SK-N-SH (cell line): Measurements from ENCODE around the gene MYDGF. TPM values are rescaled to one million over a fixed set of nuclear protein-coding genes. Genes with fewer than 3 reads are reported as not detected.

Experiments used
- CTCF ChIA-PET: fragments of 300-600, 350-600 bp; formaldehyde crosslinking; extraction: SDS; loops from one replicate; lab custom pipeline; 2021; lab: Yijun Ruan, JAX
- POLR2A ChIA-PET: fragments of 350-600 bp; sonication (Branson Sonifier 250); formaldehyde crosslinking; extraction: SDS; loops from one replicate; lab custom pipeline; 2020; ENCODE audit warnings: antibody characterized with exemption, inconsistent platforms; lab: Yijun Ruan, JAX
- DNase-seq: peaks from one replicate; pipeline ENCODE4 v3.0.0; 2012
- H2AFZ ChIP-seq: fragments of 200-600 bp; sonication (generic); 2 replicates; pipeline ENCODE4 v1.8.1; 2016; ENCODE audit warnings: antibody characterized with exemption, mild to moderate bottlenecking, low read depth
- H3F3A ChIP-seq: fragments of 200-600 bp; sonication (generic); replicated peaks from 2 replicates; pipeline ENCODE3; 2016; ENCODE audit warnings: antibody characterized with exemption, mild to moderate bottlenecking; ENCODE audit not compliant: insufficient read depth
- H3K27ac ChIP-seq, 2 experiments: fragments of 200-500 bp in 1 of 2; fragments of 200-600 bp in 1 of 2; sonication (Bioruptor generic) in 1 of 2; sonication (generic), shearing (Covaris generic) in 1 of 2; 2 replicates each; pipeline versions ENCODE4 v1.5.1 to v1.6.1; 2014 to 2016; ENCODE audit warnings: low read depth in 2 of 2, inconsistent platforms in 1 of 2, low read length in 1 of 2, mild to moderate bottlenecking in 1 of 2, mixed read lengths in 1 of 2
- H3K27me3 ChIP-seq: fragments of 200-600 bp; sonication (generic), shearing (Covaris generic); 2 replicates; pipeline ENCODE4 v1.6.1; 2016; ENCODE audit warnings: mixed run types; ENCODE audit not compliant: insufficient read depth
- H3K36me3 ChIP-seq, 2 experiments: fragments of 200-500 bp in 1 of 2; fragments of 200-600 bp in 1 of 2; sonication (Bioruptor generic) in 1 of 2; sonication (generic) in 1 of 2; replicated peaks in 1 of 2; 2 replicates each; pipeline versions ENCODE3 to v1.5.1; 2014 to 2016; ENCODE audit warnings: low read length in 1 of 2, mild to moderate bottlenecking in 1 of 2; ENCODE audit not compliant: insufficient read depth in 2 of 2, control insufficient read depth in 1 of 2
- H3K4me1 ChIP-seq, 2 experiments: fragments of 200-500 bp in 1 of 2; fragments of 200-600 bp in 1 of 2; sonication (Bioruptor generic) in 1 of 2; sonication (generic), shearing (Covaris generic) in 1 of 2; 2 replicates each; pipeline versions ENCODE4 v1.5.1 to v1.6.1; 2014 to 2016; ENCODE audit warnings: low read depth in 1 of 2, low read length in 1 of 2, mixed run types in 1 of 2; ENCODE audit not compliant: insufficient read depth in 2 of 2, control insufficient read depth in 1 of 2
- H3K4me2 ChIP-seq: fragments of 200-600 bp; sonication (generic), shearing (Covaris generic); 2 replicates; pipeline ENCODE4 v1.6.1; 2017; ENCODE audit warnings: mixed run types
- H3K4me3 ChIP-seq, 2 experiments: fragments of 200-500 bp in 1 of 2; fragments of 200-600 bp in 1 of 2; sonication (Bioruptor generic) in 1 of 2; sonication (generic), shearing (Covaris generic) in 1 of 2; 2 replicates each; pipeline versions ENCODE4 v1.5.1 to v1.8.1; 2014 to 2016; ENCODE audit warnings: low read depth in 2 of 2, inconsistent platforms in 1 of 2, low read length in 1 of 2, mild to moderate bottlenecking in 1 of 2, mixed read lengths in 1 of 2, moderate library complexity in 1 of 2
- H3K79me2 ChIP-seq: fragments of 200-600 bp; sonication (generic); 2 replicates; pipeline ENCODE4 v1.8.1; 2017; ENCODE audit warnings: mild to moderate bottlenecking; ENCODE audit not compliant: insufficient read depth
- H3K9ac ChIP-seq: fragments of 200-600 bp; sonication (generic); 2 replicates; pipeline ENCODE4 v1.6.1; 2017; ENCODE audit warnings: mixed run types
- H3K9me2 ChIP-seq: fragments of 200-600 bp; sonication (generic); 2 replicates; pipeline ENCODE4 v1.6.1; 2017; ENCODE audit warnings: mixed run types
- H3K9me3 ChIP-seq: fragments of 200-600 bp; sonication (generic); 2 replicates; pipeline ENCODE4 v1.6.1; 2017; ENCODE audit warnings: mixed run types, mild to moderate bottlenecking, moderate library complexity
- H4K20me1 ChIP-seq: fragments of 200-600 bp; sonication (generic); 2 replicates; pipeline ENCODE4 v1.6.1; 2017; ENCODE audit warnings: mild to moderate bottlenecking, mixed run types; ENCODE audit not compliant: insufficient read depth
- CHD2 ChIP-seq: fragments of 150-350 bp; IDR thresholded peaks from 2 replicates; pipeline ENCODE4 v1.6.1; 2018; ENCODE audit warnings: low read length; ENCODE audit not compliant: partially characterized antibody
- ELF1 ChIP-seq: IDR thresholded peaks from 2 replicates; pipeline ENCODE4 v1.4.0; 2012
- FOSL2 ChIP-seq: IDR thresholded peaks from 2 replicates; pipeline ENCODE4 v1.4.0; 2012; ENCODE audit warnings: low read depth, mild to moderate bottlenecking, moderate library complexity, borderline replicate concordance
- FOXM1 ChIP-seq: IDR thresholded peaks from 2 replicates; pipeline ENCODE4 v1.4.0; 2012; ENCODE audit warnings: low read depth, mild to moderate bottlenecking
- GATA2 ChIP-seq: sonication (generic); formaldehyde crosslinking; IDR thresholded peaks from 2 replicates; pipeline ENCODE4 v1.5.0; 2020; ENCODE audit warnings: mild to moderate bottlenecking, missing genetic modification reagents
- JUND ChIP-seq: IDR thresholded peaks from 2 replicates; pipeline ENCODE4 v1.4.0; 2012
- MEF2A ChIP-seq: IDR thresholded peaks from 2 replicates; pipeline ENCODE4 v1.4.0; 2012; ENCODE audit warnings: low read depth, borderline replicate concordance
- PBX3 ChIP-seq: IDR thresholded peaks from 2 replicates; pipeline ENCODE4; 2012
- POLR2AphosphoS5 ChIP-seq: IDR thresholded peaks from 2 replicates; pipeline ENCODE4 v1.6.1; 2012; ENCODE audit warnings: low read depth, low read length
- RAD21 ChIP-seq: IDR thresholded peaks from 2 replicates; pipeline ENCODE4 v1.6.1; 2012; ENCODE audit warnings: mild to moderate bottlenecking, low read length
- REST ChIP-seq: IDR thresholded peaks from 2 replicates; pipeline ENCODE4 v1.6.1; 2012; ENCODE audit warnings: mild to moderate bottlenecking, low read depth, low read length, moderate library complexity
- RFX5 ChIP-seq: IDR thresholded peaks from 2 replicates; pipeline ENCODE4 v1.6.1; 2012; ENCODE audit warnings: mild to moderate bottlenecking, improper control_type of control experiment, low read length
- RXRA ChIP-seq: IDR thresholded peaks from 2 replicates; pipeline ENCODE4 v1.4.0; 2012; ENCODE audit warnings: low read depth, mild to moderate bottlenecking, borderline replicate concordance
- TAF1 ChIP-seq: IDR thresholded peaks from 2 replicates; pipeline ENCODE4 v1.6.1; 2012; ENCODE audit warnings: low read depth, mild to moderate bottlenecking, low read length, moderate library complexity, borderline replicate concordance
- TCF12 ChIP-seq: IDR thresholded peaks from 2 replicates; pipeline ENCODE4 v1.4.0; 2012
- WGBS: methylation state at CpG from one replicate; pipeline ENCODE4 v1.1.6; 2017; ENCODE audit warnings: low lambda C conversion rate; 5-methylcytosine and 5-hydroxymethylcytosine counted together
- polyA plus RNA-seq, 3 experiments: library from polyadenylated mRNA; depleted of rRNA; stranded (reverse); fragments of >200 nt; gene quantifications; 2 replicates each; pipeline ENCODE4 v1.2.3, GENCODE V29; 2012
- TF ChIP-seq, protein P1 (sequence below): fragments of 150-350 bp; IDR thresholded peaks from 2 replicates; pipeline ENCODE4 v1.6.1; 2016; ENCODE audit warnings: mild to moderate bottlenecking, low read depth, low read length
- TF ChIP-seq, protein P2 (sequence below): IDR thresholded peaks from 2 replicates; pipeline ENCODE4 v1.4.0; 2012; ENCODE audit warnings: low read depth, borderline replicate concordance
- TF ChIP-seq, protein P3 (sequence below): IDR thresholded peaks from 2 replicates; pipeline ENCODE4 v1.4.0; 2012; ENCODE audit warnings: low read depth

Gene MYDGF
- polyA plus RNA-seq, 1 of the 3 experiments (the other 2 are of a cell fraction): 312 TPM

DNA sequence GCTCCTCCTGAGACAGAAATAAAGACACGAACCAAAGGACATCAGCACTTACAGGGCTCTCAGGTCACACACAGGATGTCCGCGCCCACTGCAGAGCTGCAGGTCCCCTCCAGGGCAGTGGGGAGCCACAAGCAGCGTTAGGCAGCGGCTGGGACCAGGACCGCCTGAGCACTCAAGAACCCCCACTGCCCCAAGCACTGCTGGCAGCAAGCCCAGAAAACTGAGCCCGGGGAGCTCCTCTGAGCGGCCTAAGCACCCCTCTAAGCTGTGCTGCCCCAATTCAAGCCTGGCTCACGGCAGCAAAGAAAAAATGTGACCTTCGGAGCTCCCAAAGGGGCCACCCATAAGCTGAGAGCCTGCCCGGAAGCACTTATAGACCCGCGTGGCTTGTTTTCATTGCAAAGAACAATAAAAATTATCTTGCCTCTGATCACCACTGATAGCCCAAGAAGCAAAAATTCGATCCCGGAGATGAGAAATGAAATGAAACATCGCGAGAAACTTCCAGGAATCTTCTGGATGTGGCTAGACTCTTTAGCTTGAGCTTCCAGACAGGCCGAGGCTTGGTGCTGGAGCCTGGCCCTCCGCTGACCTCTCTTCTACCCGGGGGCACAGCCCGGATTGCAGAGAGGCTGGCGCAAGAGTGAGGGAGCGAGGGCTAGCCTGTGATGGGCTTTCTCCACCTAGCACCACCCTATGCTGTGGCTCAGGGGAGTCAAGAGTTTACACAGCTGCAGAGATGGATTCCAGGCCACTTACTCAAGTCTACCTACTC lies 47.2 kb upstream of the MYDGF start:
- H3K4me3 ChIP-seq: no peak overlapping the region
- peak overlapping the region in 1 of 2 experiments; percentile 55; a peak in 2 of 4 replicates for H3K27ac ChIP-seq
- TF ChIP-seq POLR2AphosphoS5 (no peak), TCF12 (0 out of 2 replicates have a peak, but pooled peaks have one; percentile 13)
- peaks cover 74% of the 10 kb centered on the region for H3K79me2 ChIP-seq
- DNase-seq: peak; percentile 42
- POLR2A ChIA-PET: no interaction called here
- H3K4me1 ChIP-seq: peaks cover 7 to 33% of the 10 kb centered on the region in 2 experiments; a peak in 3 of 4 replicates
- H3K9ac ChIP-seq: no peak overlapping the region
- WGBS: 67% methylated on average over 10 of the region's 23 CpGs
- H3F3A ChIP-seq: peaks cover 14% of the 10 kb centered on the region
- CTCF ChIA-PET: interaction anchor here (0.6 to 1.6 kb wide), 4 partner anchors 15 to 216 kb away, joined by 3 to 4 read pairs (median 4); no protein-coding TSS in a partner anchor
- H3K9me2 ChIP-seq: no peaks in the 10 kb centered on the region
- no peak overlapping the region for H2AFZ ChIP-seq
- H3K4me2 ChIP-seq: peak overlapping the region; percentile 59; the same call in 1 of the 2 replicates
- no peaks in the 10 kb centered on the region for H3K9me3 ChIP-seq
- H4K20me1 ChIP-seq: no peaks in the 10 kb centered on the region
- H3K27me3 ChIP-seq: no peaks in the 10 kb centered on the region
- H3K36me3 ChIP-seq: peaks cover 36 to 49% of the 10 kb centered on the region in 2 experiments

DNA sequence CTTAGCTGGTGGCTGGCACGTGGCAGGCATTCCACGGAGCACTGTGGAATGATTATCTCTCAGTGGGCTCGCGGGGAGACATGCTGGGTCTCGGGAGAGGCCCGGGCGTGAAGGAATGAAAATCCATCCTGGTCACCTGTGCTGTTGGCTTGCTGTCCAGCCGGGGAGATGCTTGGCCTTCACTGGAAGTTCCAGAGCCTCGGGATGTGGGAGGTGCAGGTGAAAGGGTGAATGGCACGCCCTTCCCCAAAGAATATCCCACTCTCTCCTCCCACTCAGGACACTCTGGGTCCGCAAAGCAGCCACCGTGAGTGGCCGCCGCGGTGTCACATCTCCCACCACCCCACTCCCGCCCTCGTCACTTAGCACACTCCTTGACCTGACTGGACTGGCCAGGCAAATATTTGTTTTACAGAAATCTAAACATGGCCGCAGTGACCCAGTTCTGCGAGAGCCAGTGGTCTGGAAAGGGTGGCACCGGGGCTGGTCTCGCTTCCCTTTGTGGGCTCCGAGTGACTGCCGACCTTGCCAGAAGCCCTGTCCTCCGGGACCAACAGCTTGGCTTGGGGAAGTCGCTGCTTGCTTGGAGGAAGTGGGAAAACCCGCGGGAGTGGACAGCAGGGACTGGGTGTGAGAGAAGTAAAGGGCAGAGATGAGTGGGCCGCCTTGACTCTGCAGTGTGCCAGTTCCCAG lies 45.5 kb upstream of the MYDGF start:
- peaks cover 72% of the 10 kb centered on the region for H3K79me2 ChIP-seq
- no peaks in the 10 kb centered on the region for H3K9me3 ChIP-seq
- H3K4me1 ChIP-seq: peaks cover 0 to 25% of the 10 kb centered on the region in 2 experiments; a peak in 2 of 4 replicates
- H3K4me3 ChIP-seq: no peak overlapping the region
- H3K27me3 ChIP-seq: no peaks in the 10 kb centered on the region
- WGBS: 98% methylated on average over 12 of the region's 28 CpGs
- no peak overlapping the region for H3K4me2 ChIP-seq
- no peak overlapping the region for H3K9ac ChIP-seq
- peak; percentile 15 for DNase-seq
- ChIA-PET POLR2A (no interaction called here), CTCF (no interaction called here)
- peaks cover 14% of the 10 kb centered on the region for H3F3A ChIP-seq
- H2AFZ ChIP-seq: no peak overlapping the region
- H3K9me2 ChIP-seq: no peaks in the 10 kb centered on the region
- H3K27ac ChIP-seq: no peak overlapping the region
- peaks cover 45 to 50% of the 10 kb centered on the region in 2 experiments for H3K36me3 ChIP-seq
- H4K20me1 ChIP-seq: no peaks in the 10 kb centered on the region
- TF ChIP-seq MEF2A (no peak), TAF1 (no peak), FOSL2 (no peak), TCF12 (no peak), FOXM1 (no peak), RFX5 (no peak), POLR2AphosphoS5 (no peak), RXRA (no peak), PBX3 (no peak), JUND (no peak), CHD2 (no peak), ELF1 (no peak), RAD21 (no peak), GATA2 (CRISPR knock-in tag) (no peak), REST (no peak)
- TF ChIP-seq, protein P1, sequence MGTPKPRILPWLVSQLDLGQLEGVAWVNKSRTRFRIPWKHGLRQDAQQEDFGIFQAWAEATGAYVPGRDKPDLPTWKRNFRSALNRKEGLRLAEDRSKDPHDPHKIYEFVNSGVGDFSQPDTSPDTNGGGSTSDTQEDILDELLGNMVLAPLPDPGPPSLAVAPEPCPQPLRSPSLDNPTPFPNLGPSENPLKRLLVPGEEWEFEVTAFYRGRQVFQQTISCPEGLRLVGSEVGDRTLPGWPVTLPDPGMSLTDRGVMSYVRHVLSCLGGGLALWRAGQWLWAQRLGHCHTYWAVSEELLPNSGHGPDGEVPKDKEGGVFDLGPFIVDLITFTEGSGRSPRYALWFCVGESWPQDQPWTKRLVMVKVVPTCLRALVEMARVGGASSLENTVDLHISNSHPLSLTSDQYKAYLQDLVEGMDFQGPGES: no peak
- TF ChIP-seq, protein P2, sequence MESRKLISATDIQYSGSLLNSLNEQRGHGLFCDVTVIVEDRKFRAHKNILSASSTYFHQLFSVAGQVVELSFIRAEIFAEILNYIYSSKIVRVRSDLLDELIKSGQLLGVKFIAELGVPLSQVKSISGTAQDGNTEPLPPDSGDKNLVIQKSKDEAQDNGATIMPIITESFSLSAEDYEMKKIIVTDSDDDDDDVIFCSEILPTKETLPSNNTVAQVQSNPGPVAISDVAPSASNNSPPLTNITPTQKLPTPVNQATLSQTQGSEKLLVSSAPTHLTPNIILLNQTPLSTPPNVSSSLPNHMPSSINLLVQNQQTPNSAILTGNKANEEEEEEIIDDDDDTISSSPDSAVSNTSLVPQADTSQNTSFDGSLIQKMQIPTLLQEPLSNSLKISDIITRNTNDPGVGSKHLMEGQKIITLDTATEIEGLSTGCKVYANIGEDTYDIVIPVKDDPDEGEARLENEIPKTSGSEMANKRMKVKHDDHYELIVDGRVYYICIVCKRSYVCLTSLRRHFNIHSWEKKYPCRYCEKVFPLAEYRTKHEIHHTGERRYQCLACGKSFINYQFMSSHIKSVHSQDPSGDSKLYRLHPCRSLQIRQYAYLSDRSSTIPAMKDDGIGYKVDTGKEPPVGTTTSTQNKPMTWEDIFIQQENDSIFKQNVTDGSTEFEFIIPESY: no peak
- TF ChIP-seq, protein P3, sequence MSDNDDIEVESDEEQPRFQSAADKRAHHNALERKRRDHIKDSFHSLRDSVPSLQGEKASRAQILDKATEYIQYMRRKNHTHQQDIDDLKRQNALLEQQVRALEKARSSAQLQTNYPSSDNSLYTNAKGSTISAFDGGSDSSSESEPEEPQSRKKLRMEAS: no peak
